Measurements from ENCODE around the gene OSBPL10. TPM values are rescaled to one million over a fixed set of nuclear protein-coding genes. Genes with fewer than 3 reads are reported as not detected.

The OSBPL10 gene
- total and polyA plus RNA-seq, 4 experiments from 2014 or later, result 0.95 TPM; not detected in 3

- H3K27ac Mint-ChIP-seq, result peak overlapping the region in 1 of 7 donors; percentile 20
- intact Hi-C loops (cut with micrococcal nuclease), result no loop called here
These were observed 335.8 kb downstream of the OSBPL10 start for GRCh38 chr3:31645256-31645655.

DNA sequence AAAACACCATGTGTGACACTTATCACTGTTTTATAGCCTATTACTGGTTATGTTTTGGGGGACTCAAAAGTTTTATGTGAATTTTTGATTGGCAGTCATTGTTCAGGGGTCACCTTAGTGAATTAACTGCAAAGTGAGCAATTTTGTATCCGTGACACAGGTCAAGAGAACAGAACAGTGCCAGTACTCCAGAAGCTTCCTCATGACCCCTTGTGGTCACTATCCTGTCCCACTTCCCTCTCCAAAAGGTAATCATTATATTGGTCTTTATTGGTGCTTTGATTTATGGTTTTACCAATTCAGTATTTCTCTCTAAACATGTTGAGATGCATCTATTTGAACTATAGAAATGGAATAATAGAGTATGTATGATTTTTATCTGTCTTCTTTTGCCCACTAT is 341.2 kb downstream of the OSBPL10 start:
- Histone ChIP-seq H3K27me3 (ENCODE audit: insufficient read depth, low read length) (no peaks in the 10 kb centered on the region), H3K27ac (ENCODE audit: low read depth, low read length) (no peak overlapping the region), H3K4me3 (ENCODE audit: low read length in 2 of 2) (no peak overlapping the region), H3K36me3 (ENCODE audit: insufficient read depth, low read length) (no peaks in the 10 kb centered on the region), H3K9me3 (ENCODE audit: control insufficient read depth in 1 of 2, low read length in 2 of 2) (no peaks in the 10 kb centered on the region), H3K4me1 (ENCODE audit: insufficient read depth, low read length) (peaks cover 29% of the 10 kb centered on the region)
- H3K27me3 Mint-ChIP-seq, result no peaks in the 10 kb centered on the region
- POLR2A ChIA-PET (ENCODE audit: partially characterized antibody), result interaction anchor here (0.5 to 1.5 kb wide), 2 partner anchors 107 to 224 kb away, joined by 3 to 5 read pairs; partner anchors contain the start of gene STT3B
- peaks cover 28 to 38% (median 32%) of the 10 kb centered on the region in 4 donors for H3K4me1 Mint-ChIP-seq
- CTCF ChIA-PET (ENCODE audit: partially characterized antibody), result interaction anchor here (1.2 to 1.6 kb wide), 2 partner anchors 14 to 15 kb away, joined by 3 to 4 read pairs; no protein-coding TSS in a partner anchor
- DNase-seq, result no peak
- intact Hi-C loops (cut with micrococcal nuclease), result loop anchor here (5.0 kb wide), 2 partner anchors 68 to 88 kb away; no protein-coding TSS in a partner anchor
- peaks cover 0 to 4% (median 0%) of the 10 kb centered on the region in 8 donors for H3K9me3 Mint-ChIP-seq
- peaks cover 17 to 26% of the 10 kb centered on the region in 2 donors for H3K36me3 Mint-ChIP-seq
- H3K27ac Mint-ChIP-seq, result no peak overlapping the region
- H3K4me3 Mint-ChIP-seq, result no peak overlapping the region

More at GRCh38 chr3:31645256-31645655, 335.8 kb downstream of the OSBPL10 start:
- Mint-ChIP-seq H3K36me3 (peaks cover 42 to 43% of the 10 kb centered on the region in 2 donors), H3K4me3 (no peak overlapping the region), H3K9me3 (peaks cover 3 to 46% (median 34%) of the 10 kb centered on the region in 8 donors), H3K4me1 (peaks cover 0 to 4% (median 2%) of the 10 kb centered on the region in 4 donors), H3K27me3 (no peaks in the 10 kb centered on the region)
- Histone ChIP-seq H3K27me3 (ENCODE audit: insufficient read depth, low read length) (no peaks in the 10 kb centered on the region), H3K9me3 (ENCODE audit: control insufficient read depth in 1 of 2, low read length in 2 of 2) (peaks cover 6 to 17% of the 10 kb centered on the region in 2 donors), H3K4me1 (ENCODE audit: insufficient read depth, low read length) (no peaks in the 10 kb centered on the region), H3K36me3 (ENCODE audit: insufficient read depth, low read length) (no peaks in the 10 kb centered on the region), H3K27ac (ENCODE audit: low read depth, low read length) (no peak overlapping the region), H3K4me3 (ENCODE audit: low read length in 2 of 2) (no peak overlapping the region)
- CTCF ChIA-PET (ENCODE audit: partially characterized antibody), result no interaction called here
- POLR2A ChIA-PET (ENCODE audit: partially characterized antibody), result interaction anchor here (0.5 kb wide), 1 partner anchor 227 kb away, joined by 3 read pairs; no protein-coding TSS in a partner anchor
- no peak for DNase-seq

- DNase-seq, result peak in 3 of 5 donors; percentile 16 to 31 (median 26)
- Histone ChIP-seq H3K4me1 (ENCODE audit: insufficient read depth, low read length) (peaks cover 47% of the 10 kb centered on the region), H3K4me3 (ENCODE audit: low read length in 2 of 2) (no peak overlapping the region), H3K9me3 (ENCODE audit: control insufficient read depth in 1 of 2, low read length in 2 of 2) (no peaks in the 10 kb centered on the region), H3K36me3 (ENCODE audit: insufficient read depth, low read length) (no peaks in the 10 kb centered on the region), H3K27me3 (ENCODE audit: insufficient read depth, low read length) (no peaks in the 10 kb centered on the region), H3K27ac (ENCODE audit: low read depth, low read length) (peak overlapping the region; percentile 13)
- ChIA-PET CTCF (ENCODE audit: partially characterized antibody) (interaction anchor here (1.0 to 1.8 kb wide), 2 partner anchors 58 to 105 kb away, joined by 3 to 6 read pairs; partner anchors contain the start of gene STT3B), POLR2A (ENCODE audit: partially characterized antibody) (interaction anchor here (0.6 to 2.9 kb wide), 7 partner anchors 12 to 463 kb away, joined by 3 to 12 read pairs (median 3); partner anchors contain the start of gene STT3B)
- no peaks in the 10 kb centered on the region for H3K9me3 Mint-ChIP-seq
- H3K27me3 Mint-ChIP-seq, result no peaks in the 10 kb centered on the region
- intact Hi-C loops (cut with micrococcal nuclease), result loop anchor here (5.0 kb wide), 2 partner anchors 65 to 85 kb away; no protein-coding TSS in a partner anchor
- peak overlapping the region; percentile 4 to 86 (median 68) for H3K27ac Mint-ChIP-seq
- H3K4me1 Mint-ChIP-seq, result peaks cover 43 to 61% (median 48%) of the 10 kb centered on the region in 4 donors
- peak overlapping the region in 6 of 8 donors; percentile 52 to 68 (median 62) for H3K4me3 Mint-ChIP-seq
- peaks cover 21 to 37% of the 10 kb centered on the region in 2 donors for H3K36me3 Mint-ChIP-seq
These were observed 344.2 kb downstream of the OSBPL10 start for GRCh38 chr3:31636694-31637442.

GRCh38 chr3:31636049-31636448 is 345.0 kb downstream of the OSBPL10 start:
- H3K4me1 ChIP-seq (ENCODE audit: insufficient read depth, low read length), result peaks cover 47% of the 10 kb centered on the region
- ChIA-PET POLR2A (ENCODE audit: partially characterized antibody) (interaction anchor here (0.8 to 2.9 kb wide), 5 partner anchors 11 to 174 kb away, joined by 3 to 12 read pairs (median 4); partner anchors contain the start of gene STT3B), CTCF (ENCODE audit: partially characterized antibody) (interaction anchor here (1.0 to 1.8 kb wide), 3 partner anchors 59 to 508 kb away, joined by 3 to 6 read pairs (median 3); partner anchors contain the start of gene STT3B)
- no peaks in the 10 kb centered on the region for H3K27me3 Mint-ChIP-seq
- H3K27ac ChIP-seq (ENCODE audit: low read depth, low read length), result peak overlapping the region; percentile 13
- H3K4me1 Mint-ChIP-seq, result peaks cover 43 to 61% (median 49%) of the 10 kb centered on the region in 4 donors
- no peaks in the 10 kb centered on the region for H3K9me3 Mint-ChIP-seq
- intact Hi-C loops (cut with micrococcal nuclease), result loop anchor here (5.0 kb wide), 2 partner anchors 64 to 84 kb away; no protein-coding TSS in a partner anchor
- peak overlapping the region in 6 of 8 donors; percentile 11 to 59 (median 44) for H3K4me3 Mint-ChIP-seq
- no peaks in the 10 kb centered on the region for H3K36me3 ChIP-seq (ENCODE audit: insufficient read depth, low read length)
- H3K36me3 Mint-ChIP-seq, result peaks cover 25 to 43% of the 10 kb centered on the region in 2 donors
- H3K4me3 ChIP-seq (ENCODE audit: low read length in 2 of 2), result no peak overlapping the region
- H3K27me3 ChIP-seq (ENCODE audit: insufficient read depth, low read length), result no peaks in the 10 kb centered on the region
- H3K27ac Mint-ChIP-seq, result peak overlapping the region in 6 of 7 donors; percentile 28 to 85 (median 72)
- DNase-seq, result no peak
- H3K9me3 ChIP-seq (ENCODE audit: control insufficient read depth in 1 of 2, low read length in 2 of 2), result no peaks in the 10 kb centered on the region

DNA sequence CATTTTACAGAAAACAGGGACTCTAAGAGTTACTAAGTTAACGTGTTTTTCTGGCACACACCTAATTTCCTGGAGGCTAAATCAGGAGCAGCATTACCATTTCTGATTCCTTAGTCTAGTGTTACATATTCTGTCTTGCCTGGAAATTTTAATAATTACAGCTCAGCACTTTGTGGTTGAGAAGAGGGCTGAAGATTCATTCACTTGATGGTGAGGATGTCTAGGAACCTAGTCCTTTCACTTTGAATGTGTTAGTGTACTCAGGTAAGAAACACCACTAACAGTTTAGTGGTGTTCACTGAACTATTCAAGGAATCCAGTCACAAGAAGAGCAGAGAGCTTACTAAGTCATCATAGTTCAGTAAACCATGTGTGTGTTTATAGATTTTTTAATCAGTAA is 345.5 kb downstream of the OSBPL10 start:
- no peaks in the 10 kb centered on the region for H3K27me3 Mint-ChIP-seq
- peaks cover 1% of the 10 kb centered on the region for H3K36me3 ChIP-seq (ENCODE audit: insufficient read depth, low read length)
- no peak overlapping the region for H3K4me3 ChIP-seq (ENCODE audit: low read length in 2 of 2)
- no peak for DNase-seq
- POLR2A ChIA-PET (ENCODE audit: partially characterized antibody), result interaction anchor here (1.5 to 2.9 kb wide), 4 partner anchors 10 to 103 kb away, joined by 3 to 12 read pairs (median 4); partner anchors contain the start of gene STT3B
- H3K27me3 ChIP-seq (ENCODE audit: insufficient read depth, low read length), result no peaks in the 10 kb centered on the region
- CTCF ChIA-PET (ENCODE audit: partially characterized antibody), result interaction anchor here (1.0 to 1.8 kb wide), 3 partner anchors 59 to 508 kb away, joined by 3 to 6 read pairs (median 3); partner anchors contain the start of gene STT3B
- no peaks in the 10 kb centered on the region for H3K9me3 Mint-ChIP-seq
- intact Hi-C loops (cut with micrococcal nuclease), result loop anchor here (5.0 kb wide), 2 partner anchors 63 to 83 kb away; no protein-coding TSS in a partner anchor
- H3K27ac Mint-ChIP-seq, result peak overlapping the region in 6 of 7 donors; percentile 28 to 85 (median 57)
- H3K4me3 Mint-ChIP-seq, result peak overlapping the region in 6 of 8 donors; percentile 11 to 59 (median 28)
- peaks cover 47% of the 10 kb centered on the region for H3K4me1 ChIP-seq (ENCODE audit: insufficient read depth, low read length)
- no peaks in the 10 kb centered on the region for H3K9me3 ChIP-seq (ENCODE audit: control insufficient read depth in 1 of 2, low read length in 2 of 2)
- peaks cover 30 to 48% of the 10 kb centered on the region in 2 donors for H3K36me3 Mint-ChIP-seq
- H3K27ac ChIP-seq (ENCODE audit: low read depth, low read length), result peak overlapping the region; percentile 13
- peaks cover 43 to 62% (median 51%) of the 10 kb centered on the region in 4 donors for H3K4me1 Mint-ChIP-seq

GRCh38 chr3:31634476-31634875 is 346.6 kb downstream of the OSBPL10 start:
- CTCF ChIA-PET (ENCODE audit: partially characterized antibody), result no interaction called here
- peaks cover 47% of the 10 kb centered on the region for H3K4me1 ChIP-seq (ENCODE audit: insufficient read depth, low read length)
- H3K27me3 Mint-ChIP-seq, result no peaks in the 10 kb centered on the region
- no peaks in the 10 kb centered on the region for H3K9me3 ChIP-seq (ENCODE audit: control insufficient read depth in 1 of 2, low read length in 2 of 2)
- intact Hi-C loops (cut with micrococcal nuclease), result no loop called here
- H3K27ac ChIP-seq (ENCODE audit: low read depth, low read length), result no peak overlapping the region
- peaks cover 40 to 59% of the 10 kb centered on the region in 2 donors for H3K36me3 Mint-ChIP-seq
- peak overlapping the region in 3 of 8 donors; percentile 30 to 50 (median 50) for H3K4me3 Mint-ChIP-seq
- H3K27me3 ChIP-seq (ENCODE audit: insufficient read depth, low read length), result no peaks in the 10 kb centered on the region
- DNase-seq, result no peak
- peaks cover 43 to 71% (median 51%) of the 10 kb centered on the region in 4 donors for H3K4me1 Mint-ChIP-seq
- H3K36me3 ChIP-seq (ENCODE audit: insufficient read depth, low read length), result peaks cover 12% of the 10 kb centered on the region
- H3K4me3 ChIP-seq (ENCODE audit: low read length in 2 of 2), result no peak overlapping the region
- POLR2A ChIA-PET (ENCODE audit: partially characterized antibody), result interaction anchor here (1.2 to 2.9 kb wide), 2 partner anchors 102 to 173 kb away, joined by 3 to 12 read pairs; partner anchors contain the start of gene STT3B
- H3K9me3 Mint-ChIP-seq, result no peaks in the 10 kb centered on the region
- peak overlapping the region in 6 of 7 donors; percentile 1 to 86 (median 48) for H3K27ac Mint-ChIP-seq
